Chondrocyte (in vitro differentiated cells): ENCODE measurements around the gene SLC10A7. TPM values are rescaled to one million over a fixed set of nuclear protein-coding genes. Genes with fewer than 3 reads are reported as not detected.

Source experiments
- DNase-seq: peaks from one replicate; pipeline ENCODE4 v3.0.0; 2021; ENCODE audit warnings: mixed read lengths, low spot score
- H3K27ac Mint-ChIP-seq: one replicate; pipeline ENCODE4 v1.8.0; 2021; ENCODE audit warnings: mild to moderate bottlenecking, moderate library complexity, mixed read lengths; ENCODE audit not compliant: unreplicated experiment
- H3K27me3 Mint-ChIP-seq: 2 replicates; pipeline ENCODE4 v1.8.0; 2021; ENCODE audit warnings: low read depth, mixed read lengths
- H3K36me3 Mint-ChIP-seq: 2 replicates; pipeline ENCODE4 v1.8.0; 2021; ENCODE audit warnings: low read depth, mixed read lengths
- H3K4me1 Mint-ChIP-seq: 2 replicates; pipeline ENCODE4 v1.8.0; 2021; ENCODE audit warnings: low read depth, mild to moderate bottlenecking, mixed read lengths
- H3K4me3 Mint-ChIP-seq: one replicate; pipeline ENCODE4 v1.8.0; 2021; ENCODE audit warnings: mild to moderate bottlenecking, moderate library complexity, mixed read lengths; ENCODE audit not compliant: unreplicated experiment
- H3K9me3 Mint-ChIP-seq: 2 replicates; pipeline ENCODE4 v1.8.0; 2021; ENCODE audit warnings: low read depth, mixed read lengths
- total RNA-seq: library from RNA; stranded (reverse); gene quantifications from 3 replicates; pipeline ENCODE4 v1.2.1, GENCODE V29; 2021
- TF ChIP-seq, protein P1 (sequence below): fragments of 200-600 bp; sonication (generic); IDR thresholded peaks from 2 replicates; pipeline ENCODE4 v1.5.0; 2021; ENCODE audit warnings: antibody characterized with exemption, mild to moderate bottlenecking, moderate library complexity

SLC10A7 gene
- total RNA-seq, 1 donor from 2014 or later, result 7.6 TPM

DNA sequence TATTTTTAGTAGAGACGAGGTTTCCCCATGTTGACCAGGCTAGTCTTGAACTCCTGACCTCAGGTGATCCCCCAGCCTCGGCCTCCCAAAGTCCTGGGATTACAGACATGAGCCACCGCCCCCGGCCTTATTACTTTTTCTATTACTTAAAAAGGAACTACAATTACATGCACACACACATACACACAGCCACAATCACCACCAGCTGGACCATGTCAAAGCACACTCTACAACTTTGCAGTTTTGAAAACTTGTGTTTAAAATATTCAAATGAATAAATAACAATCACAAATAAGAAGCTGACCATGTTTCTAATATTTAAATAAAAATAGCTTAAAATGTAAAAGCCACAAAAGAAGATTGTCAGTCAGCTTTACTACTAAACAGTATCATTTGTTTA lies 23.4 kb downstream of the SLC10A7 start:
- TF ChIP-seq, protein P1, sequence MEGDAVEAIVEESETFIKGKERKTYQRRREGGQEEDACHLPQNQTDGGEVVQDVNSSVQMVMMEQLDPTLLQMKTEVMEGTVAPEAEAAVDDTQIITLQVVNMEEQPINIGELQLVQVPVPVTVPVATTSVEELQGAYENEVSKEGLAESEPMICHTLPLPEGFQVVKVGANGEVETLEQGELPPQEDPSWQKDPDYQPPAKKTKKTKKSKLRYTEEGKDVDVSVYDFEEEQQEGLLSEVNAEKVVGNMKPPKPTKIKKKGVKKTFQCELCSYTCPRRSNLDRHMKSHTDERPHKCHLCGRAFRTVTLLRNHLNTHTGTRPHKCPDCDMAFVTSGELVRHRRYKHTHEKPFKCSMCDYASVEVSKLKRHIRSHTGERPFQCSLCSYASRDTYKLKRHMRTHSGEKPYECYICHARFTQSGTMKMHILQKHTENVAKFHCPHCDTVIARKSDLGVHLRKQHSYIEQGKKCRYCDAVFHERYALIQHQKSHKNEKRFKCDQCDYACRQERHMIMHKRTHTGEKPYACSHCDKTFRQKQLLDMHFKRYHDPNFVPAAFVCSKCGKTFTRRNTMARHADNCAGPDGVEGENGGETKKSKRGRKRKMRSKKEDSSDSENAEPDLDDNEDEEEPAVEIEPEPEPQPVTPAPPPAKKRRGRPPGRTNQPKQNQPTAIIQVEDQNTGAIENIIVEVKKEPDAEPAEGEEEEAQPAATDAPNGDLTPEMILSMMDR, result no peak
- Mint-ChIP-seq H3K27me3 (no peaks in the 10 kb centered on the region), H3K36me3 (peaks cover 8% of the 10 kb centered on the region), H3K4me3 (no peak overlapping the region), H3K9me3 (no peaks in the 10 kb centered on the region), H3K4me1 (peaks cover 8% of the 10 kb centered on the region), H3K27ac (no peak overlapping the region)
- no peak for DNase-seq

DNA sequence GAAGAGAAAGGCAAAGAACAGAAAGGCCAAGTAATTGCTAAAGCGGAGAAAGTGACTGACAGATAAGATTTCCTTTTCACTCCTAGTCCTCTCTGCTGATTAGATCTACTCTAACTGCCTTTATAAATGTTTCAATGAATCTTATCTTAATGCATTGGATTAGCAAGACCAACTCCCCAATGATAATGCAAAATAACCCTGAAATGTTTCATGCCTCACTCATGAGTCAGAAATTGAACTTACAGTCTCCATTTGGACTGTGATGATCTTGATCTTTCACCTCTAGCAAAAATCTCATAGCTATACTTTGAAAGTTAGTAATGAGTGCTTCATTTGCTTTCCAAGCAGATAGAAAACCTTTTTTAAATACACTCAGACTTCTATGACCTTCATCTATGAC lies 26.5 kb downstream of the SLC10A7 start:
- H3K4me3 Mint-ChIP-seq, result no peak overlapping the region
- no peaks in the 10 kb centered on the region for H3K9me3 Mint-ChIP-seq
- TF ChIP-seq, protein P1, result no peak
- peaks cover 13% of the 10 kb centered on the region for H3K4me1 Mint-ChIP-seq
- no peak overlapping the region for H3K27ac Mint-ChIP-seq
- DNase-seq, result no peak
- peaks cover 3% of the 10 kb centered on the region for H3K36me3 Mint-ChIP-seq
- H3K27me3 Mint-ChIP-seq, result no peaks in the 10 kb centered on the region

DNA sequence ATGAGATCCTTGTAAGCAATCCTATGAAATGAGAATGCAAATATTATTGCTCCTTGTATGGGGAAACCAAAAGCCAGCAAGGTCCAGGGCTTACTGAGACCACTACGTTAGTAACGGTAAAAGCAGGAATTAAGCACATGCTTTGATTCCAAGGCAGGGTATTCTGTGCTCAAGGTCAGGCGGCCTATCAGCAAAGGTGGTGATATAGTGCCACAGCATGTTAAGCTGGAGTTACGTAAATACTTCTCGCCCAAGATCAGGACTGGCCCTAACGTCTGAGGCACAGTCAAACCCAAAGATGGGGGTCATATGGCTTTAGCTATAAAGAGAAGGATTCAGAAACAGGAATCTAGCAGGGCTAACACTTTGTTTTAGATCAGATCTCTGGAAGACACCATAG lies 27.6 kb downstream of the SLC10A7 start:
- H3K4me3 Mint-ChIP-seq, result no peak overlapping the region
- H3K27ac Mint-ChIP-seq, result no peak overlapping the region
- H3K36me3 Mint-ChIP-seq, result peaks cover 3% of the 10 kb centered on the region
- TF ChIP-seq, protein P1, result no peak
- H3K9me3 Mint-ChIP-seq, result no peaks in the 10 kb centered on the region
- H3K4me1 Mint-ChIP-seq, result peaks cover 16% of the 10 kb centered on the region
- H3K27me3 Mint-ChIP-seq, result no peaks in the 10 kb centered on the region
- DNase-seq, result no peak

DNA sequence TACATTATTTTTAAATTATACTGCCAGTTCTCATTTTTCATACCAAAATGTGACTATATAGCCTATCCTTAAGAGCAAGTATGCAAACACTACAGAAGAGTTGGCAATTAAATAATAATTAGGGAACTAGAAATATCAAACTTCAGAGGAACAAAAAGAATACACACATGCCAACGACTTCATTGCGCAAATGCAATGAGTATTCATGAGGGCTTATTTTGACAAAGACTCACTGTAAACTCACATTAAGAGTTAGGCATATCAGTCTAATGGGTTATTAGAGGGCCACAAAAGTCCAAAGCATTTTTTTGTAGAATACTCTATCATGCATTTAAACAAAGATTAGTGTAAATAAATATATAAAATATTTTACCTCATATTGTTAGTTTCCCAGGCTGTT lies 31.6 kb downstream of the SLC10A7 start:
- Mint-ChIP-seq H3K9me3 (no peaks in the 10 kb centered on the region), H3K36me3 (peaks cover 5% of the 10 kb centered on the region), H3K4me1 (peaks cover 12% of the 10 kb centered on the region), H3K27me3 (no peaks in the 10 kb centered on the region), H3K4me3 (no peak overlapping the region), H3K27ac (no peak overlapping the region)
- TF ChIP-seq, protein P1, result no peak
- DNase-seq, result no peak

DNA sequence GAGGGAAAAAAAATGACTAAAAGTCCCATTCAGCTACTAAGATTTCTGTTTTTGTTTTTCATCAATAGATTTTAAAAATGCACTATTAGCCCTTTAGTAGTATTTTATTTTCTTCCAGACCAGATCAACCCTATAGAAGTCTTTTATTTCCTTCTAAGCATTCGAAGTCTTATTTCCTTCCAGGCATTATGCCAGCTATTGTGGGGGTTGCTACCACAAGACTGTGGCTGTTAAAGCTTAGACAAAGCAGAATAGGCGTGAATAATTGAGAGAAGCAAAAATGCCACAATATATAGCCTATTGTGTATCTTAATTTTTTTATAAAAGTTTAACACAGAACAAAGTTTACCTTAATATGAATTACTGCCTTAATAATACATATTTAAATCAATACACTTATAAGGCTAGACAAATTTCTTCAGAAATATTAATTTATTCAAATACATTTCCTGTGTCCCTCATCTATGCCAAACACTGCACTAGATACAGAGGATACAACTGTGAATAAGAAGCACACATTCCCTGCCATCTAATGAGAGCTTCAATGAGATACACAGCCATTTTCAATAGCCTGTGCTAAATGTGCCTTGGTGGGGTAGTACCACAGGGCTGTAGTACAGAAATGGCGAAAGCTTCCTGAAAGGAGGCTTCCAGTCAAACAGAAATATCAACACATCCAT lies 33.1 kb downstream of the SLC10A7 start:
- no peak for DNase-seq
- Mint-ChIP-seq H3K27me3 (no peaks in the 10 kb centered on the region), H3K36me3 (peaks cover 7% of the 10 kb centered on the region), H3K27ac (no peak overlapping the region), H3K4me3 (no peak overlapping the region), H3K9me3 (peaks cover 5% of the 10 kb centered on the region), H3K4me1 (peaks cover 11% of the 10 kb centered on the region)
- TF ChIP-seq, protein P1, result no peak
